ENCODE results near the gene CAPN9. TPM values are rescaled to one million over a fixed set of nuclear protein-coding genes. Genes with fewer than 3 reads are reported as not detected.

Gene CAPN9
- total RNA-seq, 1 experiment from 2014 or later, result not detected

GRCh38 chr1:230773396-230774033 is 26.3 kb downstream of the CAPN9 start:
- Histone ChIP-seq H3K27me3 (no peaks in the 10 kb centered on the region), H3K9me3 (no peaks in the 10 kb centered on the region), H3K36me3 (no peaks in the 10 kb centered on the region), H3K4me3 (no peak overlapping the region)
- DNase-seq, result no peak

- H3K9me3 ChIP-seq, result no peaks in the 10 kb centered on the region
- H3K4me3 ChIP-seq, result no peak overlapping the region
- no peaks in the 10 kb centered on the region for H3K36me3 ChIP-seq
- peaks cover 2% of the 10 kb centered on the region for H3K27me3 ChIP-seq
- DNase-seq, result no peak
Observed at GRCh38 chr1:230778916-230779590, 31.9 kb downstream of the CAPN9 start.

- H3K36me3 ChIP-seq, result no peaks in the 10 kb centered on the region
- no peak for DNase-seq
- no peaks in the 10 kb centered on the region for H3K9me3 ChIP-seq
- H3K27me3 ChIP-seq, result peaks cover 2% of the 10 kb centered on the region
- no peak overlapping the region for H3K4me3 ChIP-seq
Observed at GRCh38 chr1:230781131-230781530, 33.9 kb downstream of the CAPN9 start.

GRCh38 chr1:230781594-230781993 is 34.4 kb downstream of the CAPN9 start:
- H3K9me3 ChIP-seq, result no peaks in the 10 kb centered on the region
- DNase-seq, result no peak
- no peak overlapping the region for H3K4me3 ChIP-seq
- peaks cover 2% of the 10 kb centered on the region for H3K27me3 ChIP-seq
- no peaks in the 10 kb centered on the region for H3K36me3 ChIP-seq

GRCh38 chr1:230784163-230784562 is 37.0 kb downstream of the CAPN9 start:
- DNase-seq, result no peak
- no peak overlapping the region for H3K4me3 ChIP-seq
- H3K9me3 ChIP-seq, result no peaks in the 10 kb centered on the region
- H3K36me3 ChIP-seq, result no peaks in the 10 kb centered on the region
- peaks cover 2% of the 10 kb centered on the region for H3K27me3 ChIP-seq

- no peak for DNase-seq
- Histone ChIP-seq H3K4me3 (no peak overlapping the region), H3K36me3 (no peaks in the 10 kb centered on the region), H3K27me3 (no peaks in the 10 kb centered on the region; the same call in none of the 2 replicates), H3K9me3 (no peaks in the 10 kb centered on the region)
Observed at GRCh38 chr1:230785636-230786384, 38.6 kb downstream of the CAPN9 start.

GRCh38 chr1:230786385-230786753 is 39.2 kb downstream of the CAPN9 start:
- no peaks in the 10 kb centered on the region for H3K9me3 ChIP-seq

GRCh38 chr1:230787471-230787870 is 40.3 kb downstream of the CAPN9 start:
- DNase-seq, result no peak
- H3K27me3 ChIP-seq, result no peaks in the 10 kb centered on the region
- no peak overlapping the region for H3K4me3 ChIP-seq
- H3K36me3 ChIP-seq, result no peaks in the 10 kb centered on the region
- H3K9me3 ChIP-seq, result no peaks in the 10 kb centered on the region

More at GRCh38 chr1:230786385-230786753, 39.2 kb downstream of the CAPN9 start:
- Histone ChIP-seq H3K4me3 (no peak overlapping the region), H3K36me3 (no peaks in the 10 kb centered on the region), H3K27me3 (no peaks in the 10 kb centered on the region; the same call in 1 of the 2 replicates)
- DNase-seq, result no peak

- DNase-seq, result no peak
- Histone ChIP-seq H3K27me3 (no peaks in the 10 kb centered on the region), H3K36me3 (no peaks in the 10 kb centered on the region), H3K4me3 (no peak overlapping the region), H3K9me3 (no peaks in the 10 kb centered on the region)
Observed at GRCh38 chr1:230788561-230789275, 41.5 kb downstream of the CAPN9 start.

- no peak for DNase-seq
- Histone ChIP-seq H3K9me3 (no peaks in the 10 kb centered on the region), H3K27me3 (no peaks in the 10 kb centered on the region), H3K36me3 (no peaks in the 10 kb centered on the region), H3K4me3 (no peak overlapping the region)
Observed at GRCh38 chr1:230790026-230790425, 42.8 kb downstream of the CAPN9 start.

GRCh38 chr1:230791986-230792564 is 44.9 kb downstream of the CAPN9 start:
- Histone ChIP-seq H3K36me3 (no peaks in the 10 kb centered on the region), H3K9me3 (no peaks in the 10 kb centered on the region), H3K27me3 (no peaks in the 10 kb centered on the region), H3K4me3 (no peak overlapping the region)
- DNase-seq, result no peak

- DNase-seq, result no peak
- H3K4me3 ChIP-seq, result no peak overlapping the region
- H3K9me3 ChIP-seq, result no peaks in the 10 kb centered on the region
- H3K36me3 ChIP-seq, result no peaks in the 10 kb centered on the region
- peaks cover 2% of the 10 kb centered on the region; the same call in 1 of the 2 replicates for H3K27me3 ChIP-seq
Observed at GRCh38 chr1:230792691-230793462, 45.7 kb downstream of the CAPN9 start.

- DNase-seq, result no peak
Observed at GRCh38 chr1:230793463-230793745, 46.2 kb downstream of the CAPN9 start.

GRCh38 chr1:230794431-230794830 is 47.2 kb downstream of the CAPN9 start:
- no peaks in the 10 kb centered on the region for H3K9me3 ChIP-seq
- H3K4me3 ChIP-seq, result no peak overlapping the region
- H3K27me3 ChIP-seq, result peaks cover 2% of the 10 kb centered on the region; the same call in 1 of the 2 replicates
- peak; percentile 39 for DNase-seq
- H3K36me3 ChIP-seq, result no peaks in the 10 kb centered on the region

More at GRCh38 chr1:230793463-230793745, 46.2 kb downstream of the CAPN9 start:
- no peak overlapping the region for H3K4me3 ChIP-seq
- no peaks in the 10 kb centered on the region for H3K36me3 ChIP-seq
- H3K9me3 ChIP-seq, result no peaks in the 10 kb centered on the region
- H3K27me3 ChIP-seq, result peaks cover 2% of the 10 kb centered on the region; the same call in 1 of the 2 replicates

- no peak for DNase-seq
- Histone ChIP-seq H3K9me3 (no peaks in the 10 kb centered on the region), H3K4me3 (no peak overlapping the region), H3K27me3 (peaks cover 2% of the 10 kb centered on the region; the same call in 1 of the 2 replicates), H3K36me3 (no peaks in the 10 kb centered on the region)
Observed at GRCh38 chr1:230794871-230795605, 47.9 kb downstream of the CAPN9 start.

Measured in MG63 (cell line).